Mononuclear cell (primary cell): ENCODE results near the gene GABPB2. TPM values are rescaled to one million over a fixed set of nuclear protein-coding genes. Genes with fewer than 3 reads are reported as not detected.
A peak's percentile ranks its signal among the peaks of the same experiment; 100 is the strongest.

Source experiments
- H3K27me3 ChIP-seq: 2 replicates; pipeline ENCODE4 v1.6.0; 2011; ENCODE audit warnings: low read length, control low read depth; ENCODE audit not compliant: insufficient read depth
- H3K4me1 ChIP-seq: 2 replicates; pipeline ENCODE4 v1.5.1; 2011; ENCODE audit warnings: mild to moderate bottlenecking, low read length, control low read depth; ENCODE audit not compliant: insufficient read depth
- H3K4me3 ChIP-seq: 2 replicates; pipeline ENCODE4 v1.5.1; 2011; ENCODE audit warnings: mild to moderate bottlenecking, low read length, moderate library complexity
- H3K9me3 ChIP-seq: 2 replicates; pipeline ENCODE4 v1.5.1; 2011; ENCODE audit warnings: low read depth, mild to moderate bottlenecking, control low read depth, low read length
- total RNA-seq: library from RNA; depleted of rRNA; stranded (reverse); fragments of >200 nt; gene quantifications from one replicate; pipeline ENCODE4 v1.2.3, GENCODE V29; 2012

GABPB2 gene
- total RNA-seq, 1 donor = 22.0 TPM

GRCh38 chr1:151134396-151134795 is 63.8 kb downstream of the GABPB2 start:
- Histone ChIP-seq H3K27me3 (no peaks in the 10 kb centered on the region), H3K4me3 (no peak overlapping the region)

DNA sequence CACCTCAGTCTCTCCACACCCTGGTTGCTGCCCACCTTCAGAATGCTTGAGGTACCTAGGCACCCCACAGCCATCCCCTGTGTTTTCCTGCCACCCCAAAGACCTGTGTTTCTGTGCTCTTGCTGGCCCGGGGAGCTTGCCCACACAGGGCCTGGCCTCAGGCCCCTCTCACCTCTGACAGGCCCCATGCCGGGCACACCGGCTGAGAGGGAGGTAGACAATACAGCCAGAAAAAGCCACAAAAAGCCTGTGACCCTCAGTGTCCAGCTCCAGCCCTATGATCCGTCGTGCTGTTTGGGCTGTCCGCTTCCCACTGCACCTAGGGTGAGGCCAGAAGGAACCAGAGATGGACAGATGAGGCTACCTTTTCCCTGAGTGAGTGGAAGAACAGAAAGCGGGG is 64.4 kb downstream of the GABPB2 start:
- Histone ChIP-seq H3K4me1 (peaks cover 16% of the 10 kb centered on the region), H3K9me3 (no peaks in the 10 kb centered on the region), H3K4me3 (no peak overlapping the region), H3K27me3 (no peaks in the 10 kb centered on the region)

More at GRCh38 chr1:151134396-151134795, 63.8 kb downstream of the GABPB2 start:
- Histone ChIP-seq H3K4me1 (peaks cover 16% of the 10 kb centered on the region), H3K9me3 (no peaks in the 10 kb centered on the region)

GRCh38 chr1:151135433-151136385 is 65.1 kb downstream of the GABPB2 start:
- H3K9me3 ChIP-seq = no peaks in the 10 kb centered on the region
- H3K4me3 ChIP-seq = no peak overlapping the region
- H3K4me1 ChIP-seq = peaks cover 13% of the 10 kb centered on the region
- no peaks in the 10 kb centered on the region for H3K27me3 ChIP-seq

DNA sequence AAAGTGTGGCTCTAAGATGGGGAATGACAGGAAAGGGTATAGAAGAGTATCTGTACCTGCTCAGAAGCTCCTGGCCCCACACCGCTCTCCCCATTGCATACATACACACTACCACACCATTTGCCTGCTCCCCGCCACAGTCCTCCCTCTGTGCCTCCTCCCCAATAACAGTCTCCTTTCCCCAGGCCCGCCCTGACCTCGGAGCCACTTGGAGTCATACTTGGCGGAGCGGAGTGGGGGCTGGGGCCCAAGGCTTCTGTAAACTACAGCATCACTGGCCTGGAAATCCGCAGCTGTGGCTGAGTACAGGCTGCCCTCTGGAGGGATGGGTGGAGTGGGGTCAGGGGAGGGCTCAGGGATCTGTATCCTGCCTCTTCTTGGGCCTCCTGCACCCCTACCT is 67.2 kb downstream of the GABPB2 start:
- H3K4me3 ChIP-seq = no peak overlapping the region
- no peaks in the 10 kb centered on the region for H3K27me3 ChIP-seq
- H3K9me3 ChIP-seq = no peaks in the 10 kb centered on the region
- no peaks in the 10 kb centered on the region for H3K4me1 ChIP-seq

GRCh38 chr1:151142411-151143056 is 72.0 kb downstream of the GABPB2 start:
- peaks cover 17% of the 10 kb centered on the region for H3K4me1 ChIP-seq
- H3K9me3 ChIP-seq = no peaks in the 10 kb centered on the region
- H3K27me3 ChIP-seq = peaks cover 9% of the 10 kb centered on the region
- no peak overlapping the region for H3K4me3 ChIP-seq

- H3K9me3 ChIP-seq = no peaks in the 10 kb centered on the region
- H3K4me3 ChIP-seq = no peak overlapping the region
- H3K4me1 ChIP-seq = peaks cover 18% of the 10 kb centered on the region
- peaks cover 9% of the 10 kb centered on the region for H3K27me3 ChIP-seq
These were observed 72.5 kb downstream of the GABPB2 start for GRCh38 chr1:151143057-151143435.

DNA sequence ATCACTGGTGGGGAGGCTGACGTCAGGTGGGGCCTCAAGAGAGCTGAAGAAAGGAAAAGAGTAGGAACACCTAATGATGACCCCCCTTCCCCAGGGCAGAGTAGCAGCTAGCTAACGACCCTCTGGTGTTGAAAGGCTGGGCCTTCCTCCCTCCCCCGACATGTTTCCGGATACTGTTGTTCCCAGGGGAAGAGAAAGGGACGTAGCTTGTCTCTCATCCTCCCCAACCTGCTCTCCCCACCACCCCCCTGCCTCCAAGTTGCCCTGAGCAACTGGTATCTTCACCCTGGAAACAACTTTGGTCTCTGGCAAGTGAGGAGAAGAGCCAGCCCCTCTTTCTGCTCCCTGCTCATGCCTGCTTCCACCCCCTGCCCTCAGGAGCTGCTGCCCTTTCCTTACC is 73.4 kb downstream of the GABPB2 start:
- Histone ChIP-seq H3K27me3 (peaks cover 9% of the 10 kb centered on the region), H3K4me1 (peaks cover 18% of the 10 kb centered on the region), H3K9me3 (no peaks in the 10 kb centered on the region), H3K4me3 (no peak overlapping the region)

DNA sequence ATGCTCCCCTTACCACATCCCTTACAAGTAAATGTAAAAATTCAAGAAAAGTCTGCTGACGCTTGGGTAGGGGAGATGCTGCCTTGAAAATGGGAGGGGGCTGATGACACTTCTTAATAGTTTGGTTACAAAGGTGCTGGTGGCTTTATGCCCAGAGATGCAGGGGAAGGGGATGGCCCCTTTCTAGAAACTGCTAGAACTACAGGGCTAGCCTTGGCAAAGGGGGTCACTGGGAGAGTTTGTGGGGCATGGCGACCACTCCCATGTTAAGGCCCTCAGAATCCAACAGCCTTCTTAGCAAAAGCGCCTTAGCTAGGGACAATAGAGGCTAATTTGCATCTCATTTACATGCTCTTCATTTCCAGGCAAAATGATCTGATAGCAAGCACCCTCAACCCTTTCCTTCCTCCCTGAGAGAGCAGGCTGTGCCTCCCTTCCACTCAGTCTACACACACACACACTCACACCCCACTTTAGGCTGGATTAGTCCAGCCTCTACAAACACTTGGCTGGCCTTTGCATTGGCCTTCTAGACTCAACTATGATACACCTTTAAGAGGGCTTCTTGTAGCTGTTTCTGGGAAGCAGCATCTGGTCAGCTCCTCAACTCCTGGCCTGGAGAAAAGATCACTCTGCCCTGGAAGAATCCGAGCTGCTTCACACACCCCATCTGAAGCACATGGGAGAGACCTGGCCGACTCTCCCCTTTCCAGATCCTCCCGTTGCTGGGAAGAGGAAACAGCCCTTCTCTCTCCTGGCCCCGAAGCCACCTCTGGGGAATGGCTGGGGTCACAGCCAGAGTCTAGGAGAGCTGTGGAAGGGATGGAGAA is 74.1 kb downstream of the GABPB2 start:
- no peaks in the 10 kb centered on the region for H3K9me3 ChIP-seq

DNA sequence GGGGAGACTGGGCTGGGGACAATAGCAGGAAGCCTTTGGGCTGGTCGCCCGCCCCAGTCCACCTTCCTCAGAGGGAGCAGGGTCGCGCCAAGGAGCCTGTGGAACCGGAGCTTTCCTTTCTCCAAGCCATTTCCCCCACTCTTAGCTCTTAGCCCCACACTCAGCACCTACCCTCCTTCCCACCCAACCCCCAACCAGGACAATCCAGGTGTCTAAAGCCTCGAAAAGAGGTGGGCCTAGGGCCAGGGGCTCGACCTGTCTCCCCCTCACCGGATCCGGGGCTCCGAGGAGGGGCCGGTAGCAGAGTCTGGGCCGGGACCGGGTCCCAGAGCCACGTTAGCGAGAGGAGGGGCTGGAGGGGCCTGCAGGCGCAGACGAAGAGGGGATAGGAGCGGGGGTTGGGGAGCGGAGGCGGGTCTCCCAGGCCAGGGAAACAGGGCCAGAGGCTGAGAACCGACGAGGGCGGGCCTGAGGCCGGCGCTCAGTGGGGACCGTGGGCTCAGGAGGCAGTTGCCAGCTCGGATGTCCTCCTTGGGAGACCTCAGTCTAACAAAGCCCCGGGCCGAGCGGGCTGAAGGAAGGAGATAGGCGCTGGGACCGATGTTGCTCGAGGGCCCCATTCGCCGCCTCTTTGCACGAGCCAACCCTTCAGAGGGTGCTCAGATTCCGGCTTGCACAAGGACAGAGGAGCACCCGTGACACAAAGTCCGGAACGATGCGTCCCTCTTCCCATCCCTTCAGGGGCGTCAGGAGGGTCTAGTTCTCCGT is 74.9 kb downstream of the GABPB2 start:
- H3K27me3 ChIP-seq = peaks cover 9% of the 10 kb centered on the region
- peaks cover 18% of the 10 kb centered on the region for H3K4me1 ChIP-seq
- no peaks in the 10 kb centered on the region for H3K9me3 ChIP-seq
- peak overlapping the region; percentile 61 for H3K4me3 ChIP-seq

More for the DNA sequence above, 74.1 kb downstream of the GABPB2 start:
- H3K4me1 ChIP-seq = peaks cover 18% of the 10 kb centered on the region
- no peak overlapping the region for H3K4me3 ChIP-seq
- peaks cover 9% of the 10 kb centered on the region for H3K27me3 ChIP-seq

DNA sequence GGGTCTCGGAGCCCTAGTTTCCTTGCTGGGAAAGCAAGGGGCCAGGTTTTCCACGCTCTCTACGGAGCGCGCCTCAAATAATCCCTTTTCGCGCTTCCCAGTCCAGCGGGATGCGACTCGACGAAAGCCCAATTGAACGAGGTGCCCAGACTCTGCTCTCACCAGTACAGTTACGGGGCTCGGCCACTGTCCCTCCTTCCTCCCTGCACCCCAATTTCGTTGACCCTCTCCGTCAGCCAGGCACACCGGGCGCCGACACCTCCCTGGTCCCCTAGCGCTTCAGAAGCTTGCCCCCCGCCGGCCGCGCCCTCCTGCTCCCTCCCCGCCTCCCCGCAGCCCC is 75.5 kb downstream of the GABPB2 start:
- Histone ChIP-seq H3K4me1 (peaks cover 18% of the 10 kb centered on the region), H3K27me3 (peaks cover 9% of the 10 kb centered on the region), H3K9me3 (no peaks in the 10 kb centered on the region), H3K4me3 (peak overlapping the region; percentile 61)

DNA sequence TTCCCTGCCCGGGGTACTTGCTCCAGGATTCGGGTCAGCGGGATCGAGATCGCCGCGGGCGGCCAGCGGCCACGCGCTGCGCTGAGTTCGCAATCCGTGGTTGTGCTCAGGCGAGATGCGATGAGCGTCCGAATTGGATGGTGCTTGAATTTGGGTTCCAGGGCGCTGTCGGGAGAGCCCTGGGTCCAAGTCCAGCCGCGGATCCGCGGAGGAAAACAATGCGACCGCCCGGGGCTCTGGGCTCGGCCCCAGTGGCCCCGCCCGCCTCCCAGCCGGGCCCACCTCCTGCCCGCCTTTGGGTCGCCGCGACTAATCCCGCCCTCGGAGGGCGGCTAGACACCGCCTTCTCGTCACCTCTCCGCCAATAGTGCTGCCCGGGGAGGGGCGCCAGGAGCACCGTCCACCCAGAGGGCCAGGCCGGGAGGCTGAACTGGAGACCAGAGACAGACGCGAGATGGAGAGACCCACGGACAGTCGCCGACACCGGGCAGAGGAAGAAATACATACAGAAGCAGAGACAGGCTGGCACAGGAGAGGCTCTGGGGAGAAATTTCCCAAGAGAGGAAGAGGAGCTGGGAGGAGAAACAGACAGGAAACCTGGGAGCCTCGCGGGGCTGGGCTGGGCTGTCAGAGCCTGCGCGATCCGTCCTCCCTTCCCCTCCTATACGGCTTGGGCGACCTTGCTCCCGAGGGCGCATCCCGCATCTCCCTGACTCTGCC is 76.0 kb downstream of the GABPB2 start, which contains the start of gene SEMA6C:
SEMA6C (minus strand) TSS at position 220 of the 720 bp plus-strand sequence. CDS start 4,010 bp downstream, outside the sequence.
- peak within 1 kb of the TSS; percentile 61 for H3K4me3 ChIP-seq
- H3K4me1 ChIP-seq = peaks cover 18% of the 10 kb centered on the region
- no peaks in the 10 kb centered on the region for H3K9me3 ChIP-seq
- H3K27me3 ChIP-seq = peaks cover 9% of the 10 kb centered on the region

- peak overlapping the region; percentile 61 for H3K4me3 ChIP-seq
- H3K4me1 ChIP-seq = peaks cover 18% of the 10 kb centered on the region
- no peaks in the 10 kb centered on the region for H3K9me3 ChIP-seq
- H3K27me3 ChIP-seq = peaks cover 9% of the 10 kb centered on the region
These were observed 76.6 kb downstream of the GABPB2 start for GRCh38 chr1:151147132-151147503.

DNA sequence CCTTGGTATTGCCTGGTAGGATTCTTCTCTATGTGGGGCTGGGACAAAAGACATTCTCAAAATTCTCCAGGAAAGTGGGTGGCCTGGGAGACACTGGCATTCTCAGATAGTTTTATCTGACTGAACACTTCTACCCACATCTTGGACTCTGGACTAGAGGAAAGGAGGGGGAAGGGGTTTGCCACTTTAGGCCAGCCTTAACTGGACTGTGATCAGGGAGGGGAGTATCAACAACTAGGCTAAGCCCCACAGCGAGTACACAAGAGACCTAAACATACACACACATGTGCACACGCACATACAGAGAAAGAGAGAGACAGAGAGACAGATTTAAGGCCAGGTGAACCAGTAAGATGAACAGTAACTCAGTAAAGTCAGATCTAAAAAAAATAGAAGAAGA is 77.1 kb downstream of the GABPB2 start:
- peaks cover 18% of the 10 kb centered on the region for H3K4me1 ChIP-seq
- H3K4me3 ChIP-seq = no peak overlapping the region
- H3K27me3 ChIP-seq = peaks cover 9% of the 10 kb centered on the region
- H3K9me3 ChIP-seq = no peaks in the 10 kb centered on the region

GRCh38 chr1:151156515-151156819 is 85.9 kb downstream of the GABPB2 start, which contains the start of gene TNFAIP8L2:
TSS of gene TNFAIP8L2 (plus strand) at chr1:151156649. CDS start at chr1:151158698, 2,049 bp downstream.
- H3K27me3 ChIP-seq = no peaks in the 10 kb centered on the region
- peak within 1 kb of the TSS; percentile 81 for H3K4me3 ChIP-seq
- peaks cover 49% of the 10 kb centered on the region for H3K4me1 ChIP-seq
- H3K9me3 ChIP-seq = no peaks in the 10 kb centered on the region
